Ramos (cell line): Measurements from ENCODE around the gene EIF4G3.
"Not testable (repeated sequence)": the region's sequence is repeated elsewhere in the genome, so short reads cannot be mapped to it uniquely, and the experiment has no call there.

Experiments used
- in situ Hi-C: fragments of 300-500 bp; cut with MboI; formaldehyde crosslinking; loops from one replicate; pipeline ENCODE4 v1.14.3; 2022; ENCODE audit warnings: low sequenced_read_pairs; ENCODE audit not compliant: unreplicated experiment

The EIF4G3 gene

DNA sequence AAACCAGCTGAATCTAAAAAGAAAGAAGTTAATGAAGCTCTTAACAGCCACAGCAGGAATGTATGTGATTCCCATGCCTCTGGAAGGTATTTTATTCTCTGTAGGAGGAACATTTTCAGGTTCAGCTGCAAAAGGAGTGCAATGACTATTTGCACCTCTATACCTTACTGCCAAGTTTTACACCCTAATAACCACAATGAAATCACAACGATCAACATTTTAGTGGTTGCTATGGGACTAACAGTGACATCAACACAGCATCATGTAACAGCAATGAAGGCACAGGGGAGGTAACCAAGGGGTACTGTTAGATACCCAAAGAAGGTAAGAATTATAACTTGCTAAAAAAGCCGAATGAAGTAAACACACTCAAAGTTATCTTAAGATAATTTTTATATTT lies 273.3 kb downstream of the EIF4G3 start:
- in situ Hi-C loops, result no loop called here

- in situ Hi-C loops, result no loop called here
Measured at GRCh38 chr1:20900056-20900455, 276.6 kb downstream of the EIF4G3 start.

- in situ Hi-C loops, result no loop called here
Measured at GRCh38 chr1:20899154-20899972, 277.3 kb downstream of the EIF4G3 start.

- in situ Hi-C loops, result no loop called here
Measured at GRCh38 chr1:20896826-20897225, 279.9 kb downstream of the EIF4G3 start.

- in situ Hi-C loops, result no loop called here
Measured at GRCh38 chr1:20893931-20894330, 282.8 kb downstream of the EIF4G3 start.

DNA sequence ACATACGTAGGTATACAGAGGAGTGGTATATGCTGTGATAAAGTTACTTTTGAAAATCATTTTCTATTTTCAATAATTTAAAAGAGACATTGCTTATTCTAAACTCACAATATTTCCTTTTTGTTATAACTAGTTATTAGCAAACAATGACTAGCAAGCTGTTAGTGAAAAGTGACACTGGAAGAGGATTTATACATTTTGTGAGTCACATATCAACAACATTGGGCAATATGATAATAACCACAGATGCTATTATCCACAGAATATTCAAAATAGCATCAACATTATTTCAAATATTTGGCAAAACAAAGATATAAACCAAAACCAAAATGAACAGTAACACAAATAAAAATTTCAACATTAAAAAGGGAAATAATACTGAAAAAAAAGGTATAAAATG lies 285.6 kb downstream of the EIF4G3 start:
- in situ Hi-C loops, result no loop called here

- in situ Hi-C loops, result no loop called here
Measured at GRCh38 chr1:20887246-20887645, 289.5 kb downstream of the EIF4G3 start.

DNA sequence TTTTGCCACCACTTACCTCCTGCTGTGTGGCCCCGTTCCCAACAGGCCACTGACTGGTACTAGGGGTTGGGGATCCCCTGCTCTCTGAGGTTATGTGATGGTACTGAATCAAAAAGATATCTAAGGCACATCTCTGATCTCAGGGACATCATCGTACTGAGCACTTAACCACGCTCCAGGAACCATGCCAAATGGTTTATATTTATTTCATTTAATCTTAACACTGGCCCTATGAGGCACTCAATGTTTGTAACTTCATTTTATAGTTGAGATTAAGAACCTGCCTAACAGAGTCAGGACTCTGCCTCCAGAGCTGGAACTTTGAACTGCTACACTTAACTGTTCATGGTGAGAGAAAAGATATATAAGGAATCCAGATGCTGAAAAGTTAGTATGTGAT lies 291.6 kb downstream of the EIF4G3 start:
- in situ Hi-C loops, result no loop called here

- in situ Hi-C loops, result no loop called here
Measured at GRCh38 chr1:20884513-20884912, 292.2 kb downstream of the EIF4G3 start.

DNA sequence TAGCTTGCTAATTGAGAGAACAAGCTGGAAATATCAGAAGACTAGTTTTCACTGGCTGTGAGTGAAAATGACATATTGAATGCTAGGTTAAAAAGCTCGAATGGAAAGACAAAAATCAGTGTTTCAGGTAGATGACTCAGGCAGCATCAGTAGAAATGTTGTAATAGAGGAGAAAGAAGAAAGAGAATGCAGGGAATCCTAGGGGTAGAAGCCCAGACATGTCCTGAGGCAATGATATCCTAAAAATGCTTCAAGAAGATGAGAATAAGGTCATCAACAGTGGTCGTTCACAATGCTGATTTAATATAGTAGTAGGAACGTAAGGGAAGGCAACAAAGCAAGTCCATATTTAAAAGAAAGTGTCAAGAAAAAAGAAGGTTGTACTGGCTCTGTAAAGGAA lies 292.9 kb downstream of the EIF4G3 start:
- in situ Hi-C loops, result no loop called here

DNA sequence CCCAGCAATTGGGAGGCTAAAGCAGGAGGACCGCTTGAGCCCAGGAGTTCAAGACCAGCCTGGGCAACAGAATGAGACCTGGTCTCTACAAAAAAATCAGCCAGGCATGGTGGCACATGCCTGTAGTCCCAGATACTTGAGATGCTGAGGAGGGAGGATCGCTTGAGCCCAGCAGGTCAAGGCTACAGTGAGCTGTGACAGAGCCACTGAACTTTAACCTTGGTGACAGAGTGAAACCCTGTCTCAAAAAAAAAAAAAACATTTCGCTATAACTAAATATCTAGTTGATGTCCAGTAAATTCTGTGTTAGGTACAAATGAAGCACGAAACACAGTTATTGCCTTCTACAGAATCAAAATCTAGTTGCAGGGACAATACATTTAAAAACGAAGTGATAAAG lies 293.9 kb downstream of the EIF4G3 start:
- in situ Hi-C loops, result no loop called here

GRCh38 chr1:20878799-20879198 lies 297.9 kb downstream of the EIF4G3 start:
- in situ Hi-C loops, result no loop called here

- in situ Hi-C loops, result no loop called here
Measured at GRCh38 chr1:20875198-20875973, 301.3 kb downstream of the EIF4G3 start.

DNA sequence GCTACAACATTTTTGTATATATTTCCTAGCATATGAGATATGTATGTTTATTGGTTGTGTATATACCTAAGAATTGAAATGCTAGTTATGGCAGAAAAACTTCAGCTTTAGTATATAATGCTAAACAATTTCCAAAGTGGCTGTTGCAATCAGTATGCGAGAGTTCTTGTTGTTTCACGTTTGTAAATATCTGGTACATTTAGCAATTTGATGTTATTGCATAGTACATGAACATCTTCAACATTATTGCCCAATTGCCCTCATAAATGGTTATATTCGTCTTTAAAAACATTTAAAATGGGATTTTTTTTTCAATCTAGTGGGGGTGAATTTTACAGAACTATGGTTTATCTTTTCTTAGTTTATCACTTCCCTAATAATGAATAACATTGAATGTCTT lies 303.4 kb downstream of the EIF4G3 start:
- in situ Hi-C loops, result no loop called here

GRCh38 chr1:20871419-20871818 lies 305.3 kb downstream of the EIF4G3 start:
- in situ Hi-C loops, result no loop called here

DNA sequence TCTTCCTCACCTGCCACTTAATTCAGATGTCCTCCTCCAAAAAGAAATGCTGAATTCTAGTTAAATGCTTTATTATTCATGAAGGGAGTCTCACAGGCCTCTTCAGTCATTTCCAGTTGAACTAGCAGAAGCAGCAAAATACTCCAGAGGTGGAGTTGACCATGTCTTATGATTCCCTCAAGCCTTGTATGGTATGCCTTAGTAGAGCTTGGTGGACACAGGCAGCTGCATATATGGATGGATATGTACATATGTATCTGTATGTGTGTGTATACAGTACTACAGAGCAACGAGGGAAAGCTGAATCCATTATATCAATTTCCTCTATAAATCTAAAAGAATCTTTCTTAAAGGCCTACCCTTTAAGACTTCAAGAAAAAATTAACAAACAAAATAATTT lies 306.0 kb downstream of the EIF4G3 start:
- in situ Hi-C loops, result no loop called here

GRCh38 chr1:20868263-20868662 lies 308.4 kb downstream of the EIF4G3 start:
- in situ Hi-C loops, result no loop called here

- in situ Hi-C loops, result no loop called here
Measured at GRCh38 chr1:20867847-20868246, 308.9 kb downstream of the EIF4G3 start.

GRCh38 chr1:20867062-20867461 lies 309.6 kb downstream of the EIF4G3 start:
- in situ Hi-C loops, result no loop called here

GRCh38 chr1:20865001-20865400 lies 311.7 kb downstream of the EIF4G3 start:
- in situ Hi-C loops, result no loop called here

GRCh38 chr1:20854529-20854928 lies 322.2 kb downstream of the EIF4G3 start:
- in situ Hi-C loops, result no loop called here

GRCh38 chr1:20851791-20852190 lies 324.9 kb downstream of the EIF4G3 start:
- in situ Hi-C loops, result not testable (repeated sequence)
